Testis (tissue), 3 donors: ENCODE measurements around the gene GPR132. TPM values are rescaled to one million over a fixed set of nuclear protein-coding genes. Genes with fewer than 3 reads are reported as not detected.

Source experiments
- DNase-seq: peaks from one replicate; pipeline ENCODE4 v3.0.0-alpha.2; 2019
- H3K27ac ChIP-seq, 2 donors: fragments of 200-600 bp; sonication (generic); one replicate each; pipeline ENCODE4 v1.5.1; 2019
- H3K27me3 ChIP-seq: fragments of 200-600 bp; sonication (generic); one replicate; pipeline ENCODE4 v1.5.1; 2019
- H3K36me3 ChIP-seq: fragments of 200-600 bp; sonication (generic); one replicate; pipeline ENCODE4 v1.5.1; 2017; ENCODE audit warnings: low read depth; ENCODE audit errors: missing control alignments
- H3K4me1 ChIP-seq: fragments of 200-600 bp; sonication (generic); one replicate; pipeline ENCODE4 v1.5.1; 2019
- H3K4me3 ChIP-seq, 2 donors: fragments of 200-600 bp; sonication (generic); one replicate each; pipeline ENCODE4 v1.5.1; 2017 to 2019
- H3K9me3 ChIP-seq: fragments of 200-600 bp; sonication (generic); one replicate; pipeline ENCODE4 v1.5.1; 2017
- POLR2A ChIP-seq: fragments of 450-650 bp; IDR thresholded peaks from one replicate; pipeline ENCODE4 v1.6.1; 2017; ENCODE audit warnings: antibody characterized with exemption, mild to moderate bottlenecking, moderate library complexity
- WGBS, 2 donors: methylation state at CpG; one replicate each; pipeline ENCODE4 v1.1.5; 2018; 5-methylcytosine and 5-hydroxymethylcytosine counted together
- intact Hi-C: fragments of 100-400 bp; cut with DNase I; formaldehyde crosslinking; loops from one replicate; pipeline ENCODE4 v1.15.1; 2023; ENCODE audit warnings: low total_unique reads
- polyA plus RNA-seq: library from polyadenylated mRNA; stranded (reverse); fragments of 350-450 nt; fragmentation: Illumina TruSeq; extraction: RNeasy Lipid Tissue Mini Kit (QIAGEN cat#74804); gene quantifications from one replicate; pipeline ENCODE4 v1.2.3, GENCODE V29; 2014; ENCODE audit warnings: low read depth, low replicate concordance; ENCODE audit not compliant: insufficient read depth
- total RNA-seq, 2 donors: library from RNA; depleted of rRNA; stranded (reverse); fragments of >200 nt; gene quantifications; one replicate each; pipeline ENCODE4 v1.2.3, GENCODE V29; 2016
- TF ChIP-seq, protein P1 (sequence below), 3 experiments: fragments of 450-650 bp in 2 of 3; fragments of 200-600 bp in 1 of 3; sonication (generic) in 1 of 3; IDR thresholded peaks; one replicate each; pipeline ENCODE4 v1.5.1; 2016 to 2019; ENCODE audit warnings: antibody characterized with exemption in 3 of 3, mild to moderate bottlenecking in 2 of 3, moderate library complexity in 1 of 3

GPR132 gene
- total and polyA plus RNA-seq, 3 donors from 2014 or later: 1.2 to 2.5 (median 2.0) TPM

DNA sequence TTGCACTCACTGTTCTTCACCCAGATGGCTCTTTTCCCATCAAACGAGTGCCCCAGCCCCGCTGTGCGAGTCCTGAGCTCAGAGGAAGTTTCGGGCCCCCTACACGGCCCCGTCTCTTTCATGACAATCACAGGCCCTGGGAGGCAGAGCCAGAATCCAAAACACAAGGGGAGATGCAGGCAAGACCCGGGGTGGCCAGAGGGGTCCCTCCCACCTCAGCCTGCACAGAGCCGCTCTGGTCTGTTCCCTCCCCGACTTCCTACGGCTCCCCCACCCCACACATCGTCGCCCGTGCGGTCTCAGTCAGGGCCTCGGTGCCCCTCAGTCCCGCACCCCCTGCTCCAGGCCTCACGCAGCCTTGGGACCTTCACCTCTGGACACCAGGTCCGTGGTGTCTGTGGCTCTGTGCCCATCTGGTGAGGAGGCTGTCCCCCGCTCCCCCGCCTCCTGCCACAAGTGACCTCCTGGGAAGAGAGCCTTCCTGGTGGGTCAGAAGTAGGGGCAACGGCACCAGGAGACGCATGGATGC lies 8.9 kb downstream of the GPR132 start:
- no peaks in the 10 kb centered on the region for H3K4me1 ChIP-seq
- H3K27ac ChIP-seq: no peak overlapping the region
- 61 to 90% methylated on average over 7 to 22 of the region's 22 CpGs for WGBS, 2 donors
- no peaks in the 10 kb centered on the region for H3K36me3 ChIP-seq
- intact Hi-C loops: loop anchor here (10.0 kb wide), 1 partner anchor 142 kb away; no protein-coding TSS in a partner anchor
- H3K27me3 ChIP-seq: no peaks in the 10 kb centered on the region
- no peaks in the 10 kb centered on the region for H3K9me3 ChIP-seq
- DNase-seq: no peak
- no peak for TF ChIP-seq POLR2A
- TF ChIP-seq, protein P1, sequence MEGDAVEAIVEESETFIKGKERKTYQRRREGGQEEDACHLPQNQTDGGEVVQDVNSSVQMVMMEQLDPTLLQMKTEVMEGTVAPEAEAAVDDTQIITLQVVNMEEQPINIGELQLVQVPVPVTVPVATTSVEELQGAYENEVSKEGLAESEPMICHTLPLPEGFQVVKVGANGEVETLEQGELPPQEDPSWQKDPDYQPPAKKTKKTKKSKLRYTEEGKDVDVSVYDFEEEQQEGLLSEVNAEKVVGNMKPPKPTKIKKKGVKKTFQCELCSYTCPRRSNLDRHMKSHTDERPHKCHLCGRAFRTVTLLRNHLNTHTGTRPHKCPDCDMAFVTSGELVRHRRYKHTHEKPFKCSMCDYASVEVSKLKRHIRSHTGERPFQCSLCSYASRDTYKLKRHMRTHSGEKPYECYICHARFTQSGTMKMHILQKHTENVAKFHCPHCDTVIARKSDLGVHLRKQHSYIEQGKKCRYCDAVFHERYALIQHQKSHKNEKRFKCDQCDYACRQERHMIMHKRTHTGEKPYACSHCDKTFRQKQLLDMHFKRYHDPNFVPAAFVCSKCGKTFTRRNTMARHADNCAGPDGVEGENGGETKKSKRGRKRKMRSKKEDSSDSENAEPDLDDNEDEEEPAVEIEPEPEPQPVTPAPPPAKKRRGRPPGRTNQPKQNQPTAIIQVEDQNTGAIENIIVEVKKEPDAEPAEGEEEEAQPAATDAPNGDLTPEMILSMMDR (IDR thresholded peaks at IDR 0.05): no peak
- H3K4me3 ChIP-seq: no peak overlapping the region

DNA sequence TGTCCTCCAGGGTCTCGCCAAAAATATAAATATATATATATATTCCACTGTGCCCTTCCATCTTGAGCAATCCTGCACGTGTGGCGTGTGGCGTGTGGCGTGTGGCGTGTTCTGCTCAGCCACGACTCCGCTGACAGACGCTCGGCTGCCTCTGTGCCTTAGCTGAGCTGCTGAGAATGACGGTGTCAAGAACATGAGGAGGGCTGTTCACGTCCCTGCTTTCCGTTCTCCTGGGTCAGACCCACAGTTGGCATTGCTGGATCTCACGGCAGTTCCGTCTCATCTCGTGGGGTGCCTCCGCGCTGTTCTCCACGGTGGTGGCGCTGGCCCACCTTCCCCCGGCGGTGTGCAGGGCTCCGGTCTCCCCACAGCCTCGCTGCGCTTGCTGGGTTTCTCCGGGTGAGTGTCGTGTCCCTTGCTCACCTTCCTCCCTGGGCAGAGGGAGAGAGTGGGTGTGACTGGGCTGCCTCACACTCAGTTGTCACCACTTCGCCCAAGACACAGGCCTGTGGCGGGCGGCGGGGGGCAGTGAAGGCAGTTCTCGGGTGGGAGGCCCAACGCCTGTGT lies 9.4 kb downstream of the GPR132 start:
- TF ChIP-seq POLR2A: no peak
- TF ChIP-seq, protein P1 (IDR thresholded peaks at IDR 0.05): no peak

DNA sequence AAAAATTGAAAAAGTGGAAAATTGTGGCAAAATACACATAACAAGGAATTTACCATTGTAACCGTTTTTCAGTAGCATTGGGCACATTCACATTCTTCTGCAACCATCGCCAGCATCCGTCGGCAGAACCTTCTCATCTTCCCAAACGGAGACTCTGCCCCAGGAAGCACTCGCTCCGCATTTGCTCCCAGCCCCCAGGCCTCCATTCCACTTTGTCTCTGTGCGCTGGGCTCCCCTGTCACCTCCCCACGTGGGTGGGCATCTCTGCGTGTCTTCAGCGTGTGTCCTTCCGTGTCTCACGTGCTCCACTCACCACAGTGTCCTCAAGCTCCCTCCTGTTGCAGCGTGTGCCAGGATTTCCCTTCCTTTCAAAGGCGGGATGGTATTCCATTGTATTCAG lies 9.9 kb downstream of the GPR132 start:
- no peaks in the 10 kb centered on the region for H3K9me3 ChIP-seq
- 72 to 82% methylated on average over 15 of the region's 15 CpGs for WGBS, 2 donors
- H3K27ac ChIP-seq: no peak overlapping the region
- no peak for DNase-seq
- TF ChIP-seq, protein P1 (IDR thresholded peaks at IDR 0.05): no peak
- no peak for TF ChIP-seq POLR2A
- no peaks in the 10 kb centered on the region for H3K36me3 ChIP-seq
- no peak overlapping the region for H3K4me3 ChIP-seq
- intact Hi-C loops: loop anchor here (10.0 kb wide), 1 partner anchor 141 kb away; no protein-coding TSS in a partner anchor
- no peaks in the 10 kb centered on the region for H3K27me3 ChIP-seq
- H3K4me1 ChIP-seq: no peaks in the 10 kb centered on the region

More for the DNA sequence above, 9.4 kb downstream of the GPR132 start:
- intact Hi-C loops: loop anchor here (10.0 kb wide), 1 partner anchor 141 kb away; no protein-coding TSS in a partner anchor
- H3K27me3 ChIP-seq: no peaks in the 10 kb centered on the region
- H3K4me1 ChIP-seq: no peaks in the 10 kb centered on the region
- DNase-seq: no peak
- no peaks in the 10 kb centered on the region for H3K9me3 ChIP-seq
- no peak overlapping the region for H3K4me3 ChIP-seq
- H3K36me3 ChIP-seq: no peaks in the 10 kb centered on the region
- WGBS, 2 donors: 80 to 81% methylated on average over 27 to 33 of the region's 33 CpGs
- no peak overlapping the region for H3K27ac ChIP-seq

DNA sequence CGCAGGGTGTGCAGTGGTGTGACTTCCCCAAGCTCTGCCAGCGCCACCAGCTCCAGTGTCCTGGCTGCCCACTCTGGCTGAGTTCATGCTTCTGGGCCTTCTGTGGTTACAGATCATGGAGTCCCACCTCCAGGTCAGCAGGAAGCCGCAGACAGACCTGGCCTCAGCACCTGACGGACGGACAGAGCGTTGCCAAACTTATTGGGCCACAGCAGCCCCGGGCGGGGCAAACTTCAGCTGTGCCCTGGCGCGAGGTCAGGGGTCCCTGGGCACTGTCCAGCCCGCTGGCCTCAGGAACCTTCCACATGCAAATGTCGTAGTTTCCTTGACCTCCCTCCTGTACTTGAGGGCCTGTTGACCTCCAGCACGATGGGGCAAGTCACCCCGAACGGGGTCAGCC lies 11.2 kb downstream of the GPR132 start:
- Histone ChIP-seq H3K27ac (no peak overlapping the region), H3K27me3 (no peaks in the 10 kb centered on the region), H3K4me1 (no peaks in the 10 kb centered on the region), H3K36me3 (no peaks in the 10 kb centered on the region), H3K9me3 (no peaks in the 10 kb centered on the region), H3K4me3 (no peak overlapping the region)
- no peak for DNase-seq
- 87 to 95% methylated on average over 13 to 15 of the region's 15 CpGs for WGBS, 2 donors
- TF ChIP-seq POLR2A: no peak
- TF ChIP-seq, protein P1 (IDR thresholded peaks at IDR 0.05): no peak
- intact Hi-C loops: loop anchor here (10.0 kb wide), 1 partner anchor 139 kb away; no protein-coding TSS in a partner anchor
